ENCODE measurements around the gene NXNL2.

GRCh38 chr9:88587182-88587581, 52.2 kb downstream of the NXNL2 start:
- TF ChIP-seq TAF1 (IDR thresholded peaks at IDR 0.05; ENCODE audit: borderline replicate concordance, insufficient read depth, low read length): no peak
- no peak for TF ChIP-seq REST (IDR thresholded peaks at IDR 0.05; ENCODE audit: insufficient read depth in 1 of 2, low read depth in 2 of 2, low read length in 2 of 2)
- no peak for TF ChIP-seq POLR2AphosphoS5 (IDR thresholded peaks at IDR 0.05; ENCODE audit: low read depth, low read length)
- TF ChIP-seq FOXP2 (optimal IDR thresholded peaks at IDR 0.05; ENCODE audit: borderline replicate concordance, extremely low read depth, extremely low read length, insufficient read depth): no peak
- no peak for TF ChIP-seq SIN3A (IDR thresholded peaks at IDR 0.05; ENCODE audit: borderline replicate concordance, insufficient read depth, low read length)

Data from PFSK-1 (cell line).